ENCODE measurements around the gene SLC16A1.

DNA sequence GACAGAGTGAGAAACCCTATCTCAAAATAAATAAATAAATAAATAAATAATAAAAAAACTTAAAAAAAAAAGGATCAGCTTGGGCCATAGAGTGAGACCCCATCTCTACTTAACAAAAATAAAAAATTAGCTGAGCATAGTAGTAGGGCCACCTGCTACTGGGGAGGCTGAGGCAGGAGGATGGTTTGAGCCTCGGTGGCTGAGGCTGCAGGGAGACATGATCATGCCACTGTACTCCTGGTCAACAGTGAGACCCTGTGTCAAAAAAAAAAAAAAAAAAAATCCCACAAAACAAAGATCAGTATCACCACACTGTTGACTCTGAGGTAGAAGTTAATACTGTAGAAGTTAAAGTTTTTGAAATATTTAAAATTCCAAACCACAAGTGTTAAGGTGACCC is 29.1 kb downstream of the SLC16A1 start:
- TF ChIP-seq, protein P1, sequence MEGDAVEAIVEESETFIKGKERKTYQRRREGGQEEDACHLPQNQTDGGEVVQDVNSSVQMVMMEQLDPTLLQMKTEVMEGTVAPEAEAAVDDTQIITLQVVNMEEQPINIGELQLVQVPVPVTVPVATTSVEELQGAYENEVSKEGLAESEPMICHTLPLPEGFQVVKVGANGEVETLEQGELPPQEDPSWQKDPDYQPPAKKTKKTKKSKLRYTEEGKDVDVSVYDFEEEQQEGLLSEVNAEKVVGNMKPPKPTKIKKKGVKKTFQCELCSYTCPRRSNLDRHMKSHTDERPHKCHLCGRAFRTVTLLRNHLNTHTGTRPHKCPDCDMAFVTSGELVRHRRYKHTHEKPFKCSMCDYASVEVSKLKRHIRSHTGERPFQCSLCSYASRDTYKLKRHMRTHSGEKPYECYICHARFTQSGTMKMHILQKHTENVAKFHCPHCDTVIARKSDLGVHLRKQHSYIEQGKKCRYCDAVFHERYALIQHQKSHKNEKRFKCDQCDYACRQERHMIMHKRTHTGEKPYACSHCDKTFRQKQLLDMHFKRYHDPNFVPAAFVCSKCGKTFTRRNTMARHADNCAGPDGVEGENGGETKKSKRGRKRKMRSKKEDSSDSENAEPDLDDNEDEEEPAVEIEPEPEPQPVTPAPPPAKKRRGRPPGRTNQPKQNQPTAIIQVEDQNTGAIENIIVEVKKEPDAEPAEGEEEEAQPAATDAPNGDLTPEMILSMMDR (IDR thresholded peaks at IDR 0.05), result no peak
- no peak for TF ChIP-seq POLR2A (IDR thresholded peaks at IDR 0.05)

All from right lobe of liver (tissue), 4 donors.